SHP77 treated with DMSO at 0.1 percent for 48 hours (cell line): Measurements from ENCODE around the gene CMSS1.

Experiments used
- DNase-seq: peaks from one replicate; lab custom pipeline; 2025; lab: John Stamatoyannopoulos, UW

CMSS1 gene

GRCh38 chr3:99903869-99904268 lies 86.2 kb downstream of the CMSS1 start:
- no peak for DNase-seq

- DNase-seq = no peak
These were observed 90.4 kb downstream of the CMSS1 start for GRCh38 chr3:99907959-99908544.

- DNase-seq = no peak
These were observed 92.2 kb downstream of the CMSS1 start for GRCh38 chr3:99909714-99910495.

- DNase-seq = no peak
These were observed 93.2 kb downstream of the CMSS1 start for GRCh38 chr3:99910752-99911290.

GRCh38 chr3:99911433-99911832 lies 93.8 kb downstream of the CMSS1 start:
- no peak for DNase-seq

GRCh38 chr3:99915906-99916432 lies 98.3 kb downstream of the CMSS1 start:
- DNase-seq = no peak

GRCh38 chr3:99918715-99919114 lies 101.1 kb downstream of the CMSS1 start:
- no peak for DNase-seq

GRCh38 chr3:99919694-99920093 lies 102.0 kb downstream of the CMSS1 start:
- no peak for DNase-seq

- peak; percentile 5 for DNase-seq
These were observed 103.1 kb downstream of the CMSS1 start for GRCh38 chr3:99920481-99921376.

GRCh38 chr3:99921377-99921695 lies 103.7 kb downstream of the CMSS1 start:
- no peak for DNase-seq

- DNase-seq = no peak
These were observed 104.3 kb downstream of the CMSS1 start for GRCh38 chr3:99921986-99922385.

GRCh38 chr3:99923873-99924272 lies 106.2 kb downstream of the CMSS1 start:
- DNase-seq = no peak

- DNase-seq = no peak
These were observed 108.0 kb downstream of the CMSS1 start for GRCh38 chr3:99925584-99926230.

- no peak for DNase-seq
These were observed 110.2 kb downstream of the CMSS1 start for GRCh38 chr3:99927671-99928457.

GRCh38 chr3:99928771-99929744 lies 111.4 kb downstream of the CMSS1 start:
- DNase-seq = no peak

GRCh38 chr3:99929745-99930139 lies 112.1 kb downstream of the CMSS1 start:
- DNase-seq = no peak

GRCh38 chr3:99931059-99931458 lies 113.4 kb downstream of the CMSS1 start:
- DNase-seq = no peak

- DNase-seq = no peak
These were observed 116.5 kb downstream of the CMSS1 start for GRCh38 chr3:99933971-99934750.
